ENCODE results near the gene CNNM4.

DNA sequence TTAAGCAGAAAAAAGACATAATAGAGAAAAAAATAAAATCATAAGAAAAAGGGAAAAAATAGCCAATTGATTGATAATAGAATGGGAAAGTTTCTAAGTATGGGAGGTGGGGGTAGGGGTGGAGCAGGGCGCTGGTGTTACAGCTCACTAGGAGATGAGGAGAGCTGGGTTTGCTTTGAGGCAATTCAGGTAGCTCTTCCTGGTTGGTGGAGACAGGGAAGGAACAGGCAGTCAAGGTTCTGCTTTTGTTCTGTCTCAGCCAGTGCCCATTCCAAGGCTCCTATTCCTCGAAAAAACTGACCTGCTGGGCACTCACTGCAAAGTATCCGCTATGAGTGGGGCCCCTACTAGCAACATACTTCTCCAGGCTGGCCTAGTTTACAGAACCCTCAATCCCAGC lies 1.7 kb upstream of the CNNM4 start:
- TF ChIP-seq, protein P1, sequence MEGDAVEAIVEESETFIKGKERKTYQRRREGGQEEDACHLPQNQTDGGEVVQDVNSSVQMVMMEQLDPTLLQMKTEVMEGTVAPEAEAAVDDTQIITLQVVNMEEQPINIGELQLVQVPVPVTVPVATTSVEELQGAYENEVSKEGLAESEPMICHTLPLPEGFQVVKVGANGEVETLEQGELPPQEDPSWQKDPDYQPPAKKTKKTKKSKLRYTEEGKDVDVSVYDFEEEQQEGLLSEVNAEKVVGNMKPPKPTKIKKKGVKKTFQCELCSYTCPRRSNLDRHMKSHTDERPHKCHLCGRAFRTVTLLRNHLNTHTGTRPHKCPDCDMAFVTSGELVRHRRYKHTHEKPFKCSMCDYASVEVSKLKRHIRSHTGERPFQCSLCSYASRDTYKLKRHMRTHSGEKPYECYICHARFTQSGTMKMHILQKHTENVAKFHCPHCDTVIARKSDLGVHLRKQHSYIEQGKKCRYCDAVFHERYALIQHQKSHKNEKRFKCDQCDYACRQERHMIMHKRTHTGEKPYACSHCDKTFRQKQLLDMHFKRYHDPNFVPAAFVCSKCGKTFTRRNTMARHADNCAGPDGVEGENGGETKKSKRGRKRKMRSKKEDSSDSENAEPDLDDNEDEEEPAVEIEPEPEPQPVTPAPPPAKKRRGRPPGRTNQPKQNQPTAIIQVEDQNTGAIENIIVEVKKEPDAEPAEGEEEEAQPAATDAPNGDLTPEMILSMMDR (IDR thresholded peaks at IDR 0.05; ENCODE audit: poor library complexity, severe bottlenecking) = no peak
- no peak for TF ChIP-seq POLR2AphosphoS5 (IDR thresholded peaks at IDR 0.05)
- TF ChIP-seq MXI1 (conservative IDR thresholded peaks at IDR 0.05; ENCODE audit: poor library complexity, severe bottlenecking) = no peak
- TF ChIP-seq EP300 (conservative IDR thresholded peaks at IDR 0.05; ENCODE audit: poor library complexity, severe bottlenecking) = no peak
- TF ChIP-seq EZH2 (IDR thresholded peaks at IDR 0.05; ENCODE audit: borderline replicate concordance, insufficient read depth, low read length, poor library complexity, severe bottlenecking) = no peak
- TF ChIP-seq RAD21 (conservative IDR thresholded peaks at IDR 0.05) = no peak
- TF ChIP-seq SMC3 (conservative IDR thresholded peaks at IDR 0.05; ENCODE audit: poor library complexity) = no peak
